Astrocyte (in vitro differentiated cells and primary cell): ENCODE results near the gene ATP1A1. TPM values are rescaled to one million over a fixed set of nuclear protein-coding genes. Genes with fewer than 3 reads are reported as not detected.

Experiments used
- DNase-seq: peaks from one replicate; pipeline ENCODE4 v3.0.0-alpha.2; 2010; ENCODE audit warnings: low read depth
- FAIRE-seq: peaks from 2 replicates; lab custom pipeline; 2011; peaks lifted over from hg19 to GRCh38; lab: Jason Lieb, UNC
- H2AFZ ChIP-seq: 2 replicates; pipeline ENCODE4 v1.6.0; 2012; ENCODE audit warnings: low read depth, low read length, inconsistent platforms
- H3K27ac ChIP-seq: 2 replicates; pipeline ENCODE4 v1.5.1; 2011; ENCODE audit warnings: low read depth, low read length, inconsistent platforms
- H3K27me3 ChIP-seq: 2 replicates; pipeline ENCODE4 v1.6.0; 2011; ENCODE audit warnings: low read length, inconsistent platforms; ENCODE audit not compliant: insufficient read depth
- H3K36me3 ChIP-seq: 2 replicates; pipeline ENCODE4 v1.5.1; 2011; ENCODE audit warnings: low read length, inconsistent platforms; ENCODE audit not compliant: insufficient read depth
- H3K4me1 ChIP-seq: 2 replicates; pipeline ENCODE4 v1.5.1; 2011; ENCODE audit warnings: low read length, inconsistent platforms; ENCODE audit not compliant: insufficient read depth
- H3K4me2 ChIP-seq: 2 replicates; pipeline ENCODE4 v1.6.0; 2012; ENCODE audit warnings: low read length, inconsistent platforms
- H3K4me3 ChIP-seq: 2 replicates; pipeline ENCODE4 v1.5.1; 2011; ENCODE audit warnings: low read depth, mild to moderate bottlenecking, low read length, inconsistent platforms; ENCODE audit not compliant: insufficient read depth
- H3K79me2 ChIP-seq: 2 replicates; pipeline ENCODE4 v1.6.0; 2012; ENCODE audit warnings: mild to moderate bottlenecking, low read length, inconsistent platforms; ENCODE audit not compliant: insufficient read depth
- H3K9ac ChIP-seq: 2 replicates; pipeline ENCODE4 v1.6.0; 2012; ENCODE audit warnings: mild to moderate bottlenecking, low read length, inconsistent platforms
- H3K9me3 ChIP-seq: 2 replicates; pipeline ENCODE4 v1.5.1; 2012; ENCODE audit warnings: low read depth, mild to moderate bottlenecking, low read length, inconsistent platforms; ENCODE audit not compliant: insufficient read depth
- H4K20me1 ChIP-seq: 2 replicates; pipeline ENCODE4 v1.6.0; 2012; ENCODE audit warnings: low read length, inconsistent platforms; ENCODE audit not compliant: insufficient read depth
- H3K27ac Mint-ChIP-seq: one replicate; pipeline ENCODE4 v1.8.0; 2021; ENCODE audit warnings: mild to moderate bottlenecking, mixed read lengths; ENCODE audit not compliant: unreplicated experiment
- H3K27me3 Mint-ChIP-seq: one replicate; pipeline ENCODE4 v1.8.0; 2021; ENCODE audit warnings: low read depth, mixed read lengths; ENCODE audit not compliant: unreplicated experiment
- H3K36me3 Mint-ChIP-seq: one replicate; pipeline ENCODE4 v1.8.0; 2021; ENCODE audit warnings: low read depth, mixed read lengths; ENCODE audit not compliant: unreplicated experiment
- H3K4me1 Mint-ChIP-seq: one replicate; pipeline ENCODE4 v1.8.0; 2021; ENCODE audit warnings: low read depth, mixed read lengths; ENCODE audit not compliant: unreplicated experiment
- H3K4me3 Mint-ChIP-seq: one replicate; pipeline ENCODE4 v1.8.0; 2021; ENCODE audit warnings: mild to moderate bottlenecking, moderate library complexity, mixed read lengths; ENCODE audit not compliant: unreplicated experiment
- H3K9me3 Mint-ChIP-seq: one replicate; pipeline ENCODE4 v1.8.0; 2021; ENCODE audit warnings: mild to moderate bottlenecking, mixed read lengths; ENCODE audit not compliant: unreplicated experiment
- EZH2 ChIP-seq: IDR thresholded peaks from 2 replicates; pipeline ENCODE4 v1.6.1; 2012; ENCODE audit warnings: mild to moderate bottlenecking, low read length, inconsistent platforms; ENCODE audit not compliant: insufficient read depth
- total RNA-seq: library from RNA; stranded (reverse); gene quantifications from 2 replicates; pipeline ENCODE4 v1.2.1, GENCODE V29; 2021
- TF ChIP-seq, protein P1 (sequence below): IDR thresholded peaks from 2 replicates; pipeline ENCODE4 v1.5.1; 2011; ENCODE audit warnings: low read depth, mild to moderate bottlenecking, inconsistent platforms, low read length, moderate library complexity; ENCODE audit not compliant: insufficient read depth

The ATP1A1 gene
- total RNA-seq, 1 donor from 2014 or later = 317 TPM

DNA sequence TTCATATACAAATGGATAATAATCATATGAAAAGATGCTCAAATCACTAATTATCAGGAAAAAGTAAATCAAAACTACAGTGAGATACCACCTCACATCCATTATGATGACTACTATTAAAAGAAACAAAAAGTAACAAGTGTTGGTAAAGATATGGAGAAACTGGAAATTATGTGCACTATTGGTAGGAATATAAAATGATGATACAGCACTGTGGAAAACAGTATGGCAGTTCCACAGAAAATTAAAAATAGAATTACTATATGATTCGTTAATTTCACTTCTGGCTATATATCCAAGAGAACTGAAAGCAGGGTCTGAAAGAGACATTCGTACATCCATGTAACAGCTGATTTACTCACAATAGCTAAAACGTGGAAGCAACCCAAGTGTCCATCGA, 21.1 kb upstream of the ATP1A1 start:
- no peak overlapping the region for H2AFZ ChIP-seq
- no peaks in the 10 kb centered on the region for H3K27me3 ChIP-seq
- Mint-ChIP-seq H3K9me3 (no peaks in the 10 kb centered on the region), H3K27ac (no peak overlapping the region), H3K4me1 (peaks cover 5% of the 10 kb centered on the region), H3K36me3 (no peaks in the 10 kb centered on the region), H3K27me3 (no peaks in the 10 kb centered on the region), H3K4me3 (no peak overlapping the region)
- H3K9me3 ChIP-seq = no peaks in the 10 kb centered on the region
- TF ChIP-seq, protein P1, sequence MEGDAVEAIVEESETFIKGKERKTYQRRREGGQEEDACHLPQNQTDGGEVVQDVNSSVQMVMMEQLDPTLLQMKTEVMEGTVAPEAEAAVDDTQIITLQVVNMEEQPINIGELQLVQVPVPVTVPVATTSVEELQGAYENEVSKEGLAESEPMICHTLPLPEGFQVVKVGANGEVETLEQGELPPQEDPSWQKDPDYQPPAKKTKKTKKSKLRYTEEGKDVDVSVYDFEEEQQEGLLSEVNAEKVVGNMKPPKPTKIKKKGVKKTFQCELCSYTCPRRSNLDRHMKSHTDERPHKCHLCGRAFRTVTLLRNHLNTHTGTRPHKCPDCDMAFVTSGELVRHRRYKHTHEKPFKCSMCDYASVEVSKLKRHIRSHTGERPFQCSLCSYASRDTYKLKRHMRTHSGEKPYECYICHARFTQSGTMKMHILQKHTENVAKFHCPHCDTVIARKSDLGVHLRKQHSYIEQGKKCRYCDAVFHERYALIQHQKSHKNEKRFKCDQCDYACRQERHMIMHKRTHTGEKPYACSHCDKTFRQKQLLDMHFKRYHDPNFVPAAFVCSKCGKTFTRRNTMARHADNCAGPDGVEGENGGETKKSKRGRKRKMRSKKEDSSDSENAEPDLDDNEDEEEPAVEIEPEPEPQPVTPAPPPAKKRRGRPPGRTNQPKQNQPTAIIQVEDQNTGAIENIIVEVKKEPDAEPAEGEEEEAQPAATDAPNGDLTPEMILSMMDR = no peak
- no peak for TF ChIP-seq EZH2
- H3K4me3 ChIP-seq = no peak overlapping the region
- H4K20me1 ChIP-seq = no peaks in the 10 kb centered on the region
- no peak for FAIRE-seq
- no peak overlapping the region for H3K9ac ChIP-seq
- no peaks in the 10 kb centered on the region for H3K36me3 ChIP-seq
- H3K4me2 ChIP-seq = no peak overlapping the region
- no peaks in the 10 kb centered on the region for H3K79me2 ChIP-seq
- no peak for DNase-seq
- peaks cover 3% of the 10 kb centered on the region for H3K4me1 ChIP-seq
- no peak overlapping the region for H3K27ac ChIP-seq

DNA sequence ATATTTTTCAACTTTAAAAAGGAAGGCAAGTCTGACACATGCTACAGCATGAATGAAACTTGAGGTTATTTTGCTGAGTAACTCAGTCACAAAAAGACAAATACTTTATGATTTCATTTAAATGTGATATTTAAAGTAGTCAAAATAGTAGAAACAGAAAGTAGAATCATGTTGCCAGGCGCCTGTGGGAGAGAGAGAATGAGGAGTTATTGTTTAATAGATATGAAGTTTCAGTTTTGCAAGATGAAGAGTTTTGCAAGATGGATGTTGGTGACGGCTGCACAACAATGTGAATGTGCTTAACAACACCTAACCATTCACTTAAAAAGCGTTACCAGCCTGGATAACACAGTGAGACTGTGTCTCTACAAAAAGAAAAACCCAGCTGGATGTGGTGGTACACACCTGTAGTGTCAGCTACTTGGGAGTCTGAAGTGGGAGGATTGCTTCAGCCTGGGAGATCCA, 20.7 kb upstream of the ATP1A1 start:
- H3K27me3 ChIP-seq = no peaks in the 10 kb centered on the region
- Mint-ChIP-seq H3K36me3 (no peaks in the 10 kb centered on the region), H3K4me3 (no peak overlapping the region), H3K27ac (no peak overlapping the region), H3K27me3 (no peaks in the 10 kb centered on the region), H3K4me1 (peaks cover 9% of the 10 kb centered on the region), H3K9me3 (no peaks in the 10 kb centered on the region)
- no peak overlapping the region for H3K4me2 ChIP-seq
- H4K20me1 ChIP-seq = no peaks in the 10 kb centered on the region
- no peak overlapping the region for H2AFZ ChIP-seq
- H3K36me3 ChIP-seq = no peaks in the 10 kb centered on the region
- no peak overlapping the region for H3K9ac ChIP-seq
- DNase-seq = no peak
- TF ChIP-seq, protein P1 = no peak
- TF ChIP-seq EZH2 = no peak
- H3K27ac ChIP-seq = no peak overlapping the region
- H3K79me2 ChIP-seq = no peaks in the 10 kb centered on the region
- FAIRE-seq = no peak
- H3K4me3 ChIP-seq = no peak overlapping the region
- peaks cover 8% of the 10 kb centered on the region for H3K4me1 ChIP-seq
- no peaks in the 10 kb centered on the region for H3K9me3 ChIP-seq

DNA sequence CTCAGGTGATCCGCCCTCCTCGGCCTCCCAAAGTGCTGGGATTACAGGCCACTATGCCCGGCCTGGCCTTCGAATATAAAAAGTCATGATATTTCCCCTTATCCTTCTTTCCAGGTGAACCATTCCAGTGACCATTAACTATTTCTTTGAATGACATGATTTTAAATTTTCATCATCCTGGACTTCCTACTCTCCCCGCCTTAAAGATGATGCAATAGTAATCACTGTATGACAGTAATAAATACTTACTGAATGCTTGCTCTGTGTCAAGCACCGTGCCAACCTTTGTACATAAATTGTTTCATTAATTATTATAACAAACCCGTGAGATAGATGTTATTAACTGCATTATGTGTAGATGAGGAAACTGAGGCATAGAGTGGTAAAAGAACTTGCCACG, 19.9 kb upstream of the ATP1A1 start:
- H3K9me3 ChIP-seq = no peaks in the 10 kb centered on the region
- H3K4me1 Mint-ChIP-seq = peaks cover 12% of the 10 kb centered on the region
- no peaks in the 10 kb centered on the region for H3K27me3 ChIP-seq
- no peak overlapping the region for H3K4me3 Mint-ChIP-seq
- no peak overlapping the region for H3K27ac ChIP-seq
- no peak overlapping the region for H3K4me2 ChIP-seq
- peaks cover 9% of the 10 kb centered on the region for H3K4me1 ChIP-seq
- TF ChIP-seq, protein P1 = no peak
- TF ChIP-seq EZH2 = no peak
- H3K9me3 Mint-ChIP-seq = no peaks in the 10 kb centered on the region
- DNase-seq (no peak), FAIRE-seq (no peak)
- no peak overlapping the region for H3K27ac Mint-ChIP-seq
- no peaks in the 10 kb centered on the region for H3K36me3 ChIP-seq
- H3K79me2 ChIP-seq = no peaks in the 10 kb centered on the region
- no peaks in the 10 kb centered on the region for H3K27me3 Mint-ChIP-seq
- H3K4me3 ChIP-seq = no peak overlapping the region
- H3K36me3 Mint-ChIP-seq = no peaks in the 10 kb centered on the region
- H2AFZ ChIP-seq = no peak overlapping the region
- no peak overlapping the region for H3K9ac ChIP-seq
- no peaks in the 10 kb centered on the region for H4K20me1 ChIP-seq
